DMS79 treated with DMSO at 0.1 percent for 48 hours (cell line): ENCODE data around the gene RPRD1A.
A peak's percentile ranks its signal among the peaks of the same experiment; 100 is the strongest.
"Not testable (repeated sequence)": the region's sequence is repeated elsewhere in the genome, so short reads cannot be mapped to it uniquely, and the experiment has no call there.

Source experiments
- DNase-seq: peaks from one replicate; lab custom pipeline; 2025; lab: John Stamatoyannopoulos, UW

The RPRD1A gene

DNA sequence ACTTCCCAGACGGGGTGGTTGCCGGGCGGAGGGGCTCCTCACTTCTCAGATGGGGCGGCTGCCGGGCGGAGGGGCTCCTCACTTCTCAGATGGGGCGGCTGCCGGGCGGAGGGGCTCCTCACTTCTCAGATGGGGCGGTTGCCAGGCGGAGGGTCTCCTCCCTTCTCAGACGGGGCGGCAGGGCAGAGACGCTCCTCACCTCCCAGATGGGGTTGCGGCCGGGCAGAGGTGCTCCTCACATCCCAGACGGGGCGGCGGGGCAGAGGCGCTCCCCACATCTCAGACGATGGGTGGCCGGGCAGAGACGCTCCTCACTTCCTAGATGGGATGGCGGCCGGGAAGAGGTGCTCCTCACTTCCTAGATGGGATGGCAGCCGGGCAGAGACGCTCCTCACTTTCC lies 10.4 kb upstream of the RPRD1A start:
- not testable (repeated sequence) for DNase-seq

DNA sequence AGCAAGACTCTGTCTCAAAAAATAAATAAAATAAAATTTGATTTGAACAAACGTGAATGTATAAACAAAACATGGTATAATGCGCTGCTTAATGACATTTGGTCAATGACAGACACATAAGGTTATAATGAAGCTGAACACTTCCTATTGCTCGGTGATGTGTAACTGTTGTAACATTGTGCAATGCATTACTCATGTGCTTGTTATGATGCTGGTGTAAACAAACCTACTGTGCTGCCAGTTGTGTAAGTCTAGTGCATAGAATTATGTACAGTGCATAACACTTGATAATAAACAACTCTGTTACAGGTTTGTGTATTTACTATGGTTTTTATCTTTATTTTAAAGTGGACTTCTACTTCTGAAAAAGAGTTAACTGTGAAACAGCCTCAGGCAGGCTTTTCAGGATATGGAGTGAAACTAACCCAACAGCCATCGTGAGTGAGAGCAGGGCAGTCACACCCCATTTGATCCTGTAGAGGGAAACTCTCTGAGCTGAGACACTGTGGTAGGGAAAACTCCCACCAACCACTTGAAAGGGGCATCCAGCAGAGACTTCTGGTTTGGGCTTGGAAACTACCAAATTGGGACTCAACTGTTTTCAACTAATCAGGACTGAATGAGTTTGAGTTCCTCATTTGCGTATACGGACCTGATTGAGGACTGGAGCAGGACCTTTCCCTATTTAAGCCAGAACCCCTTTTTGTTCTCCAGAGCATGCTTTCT lies 8.7 kb upstream of the RPRD1A start:
- DNase-seq, result peak; percentile 91

DNA sequence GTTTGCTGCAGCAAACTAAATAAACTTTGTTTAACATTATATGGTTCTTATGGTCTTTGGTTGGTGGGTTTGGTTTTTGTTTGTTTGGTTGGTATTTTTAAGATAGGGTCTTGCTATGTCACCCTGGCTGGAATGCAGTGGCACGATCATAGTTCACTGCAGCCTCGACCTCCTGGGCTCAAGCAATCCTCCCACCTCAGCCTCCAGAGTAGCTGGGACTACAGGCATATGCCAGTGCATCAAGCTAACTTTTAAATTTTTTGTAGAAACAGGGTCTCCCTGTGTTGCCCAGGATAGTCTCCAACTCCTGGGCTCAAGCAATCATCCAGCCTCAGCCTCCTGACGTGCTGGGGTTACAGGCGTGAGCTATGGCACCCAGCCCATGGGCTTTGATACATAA lies 7.1 kb upstream of the RPRD1A start:
- no peak for DNase-seq

DNA sequence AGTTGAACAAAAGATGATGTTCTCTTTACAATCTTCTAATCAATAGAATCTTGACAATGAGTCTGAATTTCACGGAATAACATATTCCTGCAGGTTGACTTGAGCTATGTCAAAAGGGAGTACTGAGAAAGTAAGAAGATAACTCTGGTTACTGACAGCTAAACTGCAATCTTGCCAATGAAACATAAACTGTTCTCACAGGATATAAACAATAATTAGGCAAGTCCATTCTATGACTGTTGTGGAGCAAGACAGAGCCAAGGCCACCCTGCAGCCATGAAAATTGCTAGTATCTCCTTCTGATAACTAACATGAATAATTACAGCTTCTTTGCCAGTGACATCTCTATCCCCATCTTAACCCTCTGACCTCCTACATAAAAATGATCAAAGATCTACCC lies 6.3 kb upstream of the RPRD1A start:
- DNase-seq, result no peak

DNA sequence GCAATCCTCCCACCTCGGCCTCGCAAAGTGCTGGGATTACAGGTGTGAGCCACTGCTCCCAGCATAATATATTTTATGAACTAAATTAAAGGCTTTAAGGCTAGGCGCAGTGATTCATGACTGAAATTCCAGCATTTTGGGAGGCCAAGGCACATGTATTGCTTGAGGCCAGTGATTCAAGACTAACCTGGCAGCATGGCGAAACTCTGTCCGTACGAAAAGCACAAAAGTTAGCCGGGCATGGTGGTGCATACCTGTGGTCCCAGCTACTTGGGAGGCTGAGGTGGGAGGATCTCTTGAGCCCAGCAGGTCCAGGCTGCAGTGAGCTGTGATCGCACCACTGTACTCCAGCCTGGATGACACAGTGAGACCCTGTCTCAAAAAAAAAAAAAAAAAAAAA lies 5.0 kb upstream of the RPRD1A start:
- DNase-seq, result not testable (repeated sequence)

DNA sequence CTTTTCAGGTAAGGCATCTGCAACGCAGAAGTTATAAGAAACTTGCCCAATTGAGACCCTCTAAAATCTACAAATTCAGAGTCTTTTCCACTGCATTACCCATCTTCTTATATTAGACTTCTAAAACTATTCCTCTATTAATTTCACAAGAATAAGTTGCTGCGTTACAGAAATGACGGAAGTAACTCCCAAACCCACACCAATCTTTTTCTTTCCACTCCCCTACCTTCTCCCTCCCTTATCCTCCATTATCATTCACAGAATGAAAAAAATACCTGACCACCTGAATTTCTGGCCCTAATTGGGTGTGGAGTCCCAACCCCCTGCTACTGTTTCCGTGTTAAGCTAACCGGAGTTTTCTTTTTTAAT lies 689 bp downstream of the RPRD1A start:
- no peak for DNase-seq

DNA sequence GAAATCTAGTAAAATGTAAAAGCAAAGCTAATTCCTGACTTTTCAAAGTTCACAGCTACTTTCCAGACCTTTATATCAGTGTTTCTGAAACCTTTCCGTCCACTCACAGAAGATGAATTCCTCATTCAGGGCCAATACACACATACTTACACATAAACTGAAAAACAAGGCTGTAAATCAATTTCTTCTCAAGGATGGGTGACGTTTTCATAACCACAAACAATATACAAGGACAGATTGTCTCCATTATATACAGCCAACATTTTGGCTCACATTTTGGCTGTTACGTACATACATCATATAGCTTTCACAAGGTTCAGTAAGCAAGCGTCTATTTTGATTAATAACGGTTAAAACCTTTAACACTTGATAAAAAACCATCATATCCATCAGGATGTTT lies 1.4 kb downstream of the RPRD1A start:
- no peak for DNase-seq

DNA sequence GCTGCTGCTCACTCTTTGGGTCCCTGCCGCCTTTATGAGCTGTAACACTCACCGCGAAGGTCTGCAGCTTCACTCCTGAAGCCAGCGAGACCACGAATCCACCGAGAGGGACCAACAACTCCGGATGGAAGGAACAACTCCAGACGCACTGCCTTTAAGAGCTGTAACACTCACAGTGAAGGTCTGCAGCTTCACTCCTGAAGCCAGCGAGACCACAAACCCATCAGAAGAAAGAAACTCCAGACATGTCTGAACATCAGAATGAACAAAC lies 2.6 kb downstream of the RPRD1A start:
- not testable (repeated sequence) for DNase-seq

DNA sequence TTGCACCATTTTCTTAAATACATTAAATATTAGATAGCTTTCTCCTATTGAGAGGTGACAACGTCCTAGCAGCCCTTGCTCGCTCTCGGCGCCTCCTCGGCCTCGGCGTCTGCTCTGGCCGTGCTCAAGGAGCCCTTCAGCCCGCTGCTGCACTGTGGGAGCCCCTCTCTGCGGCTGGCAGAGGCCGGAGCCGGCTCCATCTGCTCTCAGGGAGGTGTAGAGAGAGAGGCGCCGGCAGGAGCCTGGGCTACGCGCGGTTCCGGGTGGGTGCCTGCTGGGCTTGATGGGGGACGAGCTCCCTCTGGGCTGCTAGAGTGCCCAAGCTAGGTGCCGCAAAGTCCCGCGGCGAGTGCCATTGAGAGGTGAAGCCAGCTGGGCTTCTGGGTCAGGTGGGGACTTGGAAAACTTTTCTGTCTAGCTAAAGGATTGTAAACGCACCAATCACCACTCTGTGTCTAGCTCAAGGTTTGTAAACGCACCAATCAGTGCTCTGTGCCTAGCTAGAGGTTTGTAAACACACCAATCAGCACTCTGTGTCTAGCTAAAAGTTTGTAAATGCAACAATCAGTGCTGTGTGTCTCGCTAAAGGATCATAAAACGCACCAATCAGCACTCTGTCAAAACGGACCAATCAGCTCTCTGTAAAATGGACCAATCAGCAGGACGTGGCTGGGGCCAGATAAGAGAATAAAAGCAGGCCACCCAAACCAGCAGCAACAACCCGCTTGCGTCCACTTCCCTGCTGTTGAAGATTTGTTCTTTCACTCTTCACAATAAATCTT lies 3.1 kb downstream of the RPRD1A start:
- DNase-seq, result no peak

- no peak for DNase-seq
These were observed 8.7 kb downstream of the RPRD1A start for GRCh38 chr18:36058674-36059073.

DNA sequence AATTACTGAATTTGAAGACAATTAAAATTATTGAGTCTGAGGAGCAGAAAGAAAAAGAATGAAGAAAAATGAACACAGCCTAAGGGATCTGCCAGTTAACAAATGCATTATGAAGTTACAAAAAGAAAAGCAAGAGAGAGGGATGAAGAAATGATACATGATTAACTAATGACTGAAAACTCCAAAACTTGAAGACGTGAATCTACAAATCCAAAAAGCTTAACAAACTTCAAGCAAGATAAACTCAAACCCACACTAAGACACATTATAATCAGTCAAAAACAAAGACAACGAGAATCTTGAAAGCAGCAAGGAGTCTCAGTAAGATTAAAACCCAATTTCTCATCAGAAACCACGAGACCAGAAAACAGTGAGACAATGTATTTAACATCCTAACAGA lies 15.6 kb downstream of the RPRD1A start:
- DNase-seq, result no peak

- DNase-seq, result no peak
These were observed 16.9 kb downstream of the RPRD1A start for GRCh38 chr18:36050479-36050878.

GRCh38 chr18:36047521-36047920 lies 19.8 kb downstream of the RPRD1A start:
- DNase-seq, result no peak

GRCh38 chr18:36046898-36047297 lies 20.5 kb downstream of the RPRD1A start:
- DNase-seq, result no peak

- no peak for DNase-seq
These were observed 21.9 kb downstream of the RPRD1A start for GRCh38 chr18:36045241-36045991.

- no peak for DNase-seq
These were observed 24.2 kb downstream of the RPRD1A start for GRCh38 chr18:36043153-36043552.

DNA sequence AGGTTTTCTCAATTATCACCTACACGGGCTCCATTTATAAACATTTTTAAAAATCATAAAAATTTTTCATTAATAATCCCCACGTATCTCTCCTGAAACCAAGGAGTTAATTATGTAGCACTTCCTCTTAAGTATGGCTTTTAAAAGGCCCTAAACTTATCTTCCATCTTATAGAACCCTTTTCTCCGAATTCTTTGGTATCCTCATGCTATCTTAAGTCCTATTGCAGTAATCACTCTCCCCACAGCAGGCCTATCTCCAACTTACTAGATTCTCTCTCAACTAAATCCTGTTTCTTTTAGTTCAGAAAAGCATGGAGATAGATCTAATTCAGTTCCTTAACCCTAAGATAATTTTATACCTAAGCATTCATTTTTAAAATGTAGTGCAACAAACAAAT lies 26.2 kb downstream of the RPRD1A start:
- DNase-seq, result no peak

GRCh38 chr18:36038102-36038663 lies 29.2 kb downstream of the RPRD1A start:
- no peak for DNase-seq

DNA sequence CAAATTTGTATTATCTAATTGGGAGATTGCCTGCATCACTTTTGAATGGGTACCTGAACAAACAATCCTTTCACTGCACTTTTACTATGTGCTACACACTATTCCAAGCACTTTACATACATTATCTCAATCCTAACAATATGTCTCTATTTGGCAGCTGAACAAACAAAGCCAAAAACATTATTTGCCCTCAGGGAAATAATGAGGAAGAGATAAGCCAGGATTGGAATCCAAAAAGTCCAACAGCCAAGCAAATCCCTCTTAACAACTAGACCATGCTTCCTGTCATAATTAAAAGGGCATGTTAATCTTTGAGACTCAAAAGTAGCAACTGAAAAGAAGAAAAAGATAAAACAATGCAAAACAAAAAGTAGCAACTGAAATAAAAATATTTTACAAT lies 32.1 kb downstream of the RPRD1A start:
- DNase-seq, result peak; percentile 56

- no peak for DNase-seq
These were observed 33.0 kb downstream of the RPRD1A start for GRCh38 chr18:36034299-36034895.

GRCh38 chr18:36031903-36032302 lies 35.5 kb downstream of the RPRD1A start:
- no peak for DNase-seq

DNA sequence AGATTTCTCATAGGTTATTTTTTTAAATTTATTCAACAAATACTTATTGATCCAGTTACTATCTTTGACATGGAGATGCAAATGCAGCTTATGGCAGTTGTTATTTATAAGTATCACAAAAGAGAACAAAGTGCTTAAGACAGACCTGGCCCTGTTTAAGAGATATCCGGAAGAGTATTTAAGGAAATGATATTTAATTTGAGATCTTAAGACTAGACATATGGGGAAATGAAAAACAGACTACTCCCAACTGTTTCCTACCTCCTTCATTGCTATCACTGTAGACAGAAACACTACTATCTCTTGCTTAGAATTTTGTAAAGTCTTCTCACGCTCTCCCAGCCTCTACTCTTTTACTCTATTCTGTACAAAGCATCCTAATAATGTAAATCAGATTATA lies 36.0 kb downstream of the RPRD1A start:
- DNase-seq, result no peak

GRCh38 chr18:36028859-36029258 lies 38.5 kb downstream of the RPRD1A start:
- DNase-seq, result no peak
